Nephron progenitor cell (in vitro differentiated cells): ENCODE data around the gene SYTL2.
"Not testable (repeated sequence)": the region's sequence is repeated elsewhere in the genome, so short reads cannot be mapped to it uniquely, and the experiment has no call there.

ENCODE experiments used
- DNase-seq: peaks from one replicate; pipeline ENCODE4 v3.0.0; 2021
- H3K27ac Mint-ChIP-seq: 2 replicates; pipeline ENCODE4 v1.8.0; 2021; ENCODE audit warnings: mild to moderate bottlenecking, moderate library complexity, mixed read lengths
- H3K27me3 Mint-ChIP-seq: 2 replicates; pipeline ENCODE4 v1.8.0; 2021; ENCODE audit warnings: mild to moderate bottlenecking, low read depth, mixed read lengths; ENCODE audit not compliant: poor library complexity
- H3K36me3 Mint-ChIP-seq: 2 replicates; pipeline ENCODE4 v1.8.0; 2021; ENCODE audit warnings: low read depth, mixed read lengths
- H3K4me1 Mint-ChIP-seq: 2 replicates; pipeline ENCODE4 v1.8.0; 2021; ENCODE audit warnings: mixed read lengths
- H3K4me3 Mint-ChIP-seq: 2 replicates; pipeline ENCODE4 v1.8.0; 2021; ENCODE audit warnings: mild to moderate bottlenecking, moderate library complexity, mixed read lengths
- H3K9me3 Mint-ChIP-seq: 2 replicates; pipeline ENCODE4 v1.8.0; 2021; ENCODE audit warnings: mild to moderate bottlenecking, moderate library complexity, mixed read lengths
- CTCF ChIP-seq: fragments of 200-600 bp; sonication (generic); IDR thresholded peaks from 2 replicates; pipeline ENCODE4 v1.5.0; 2021; ENCODE audit warnings: antibody characterized with exemption

The SYTL2 gene

DNA sequence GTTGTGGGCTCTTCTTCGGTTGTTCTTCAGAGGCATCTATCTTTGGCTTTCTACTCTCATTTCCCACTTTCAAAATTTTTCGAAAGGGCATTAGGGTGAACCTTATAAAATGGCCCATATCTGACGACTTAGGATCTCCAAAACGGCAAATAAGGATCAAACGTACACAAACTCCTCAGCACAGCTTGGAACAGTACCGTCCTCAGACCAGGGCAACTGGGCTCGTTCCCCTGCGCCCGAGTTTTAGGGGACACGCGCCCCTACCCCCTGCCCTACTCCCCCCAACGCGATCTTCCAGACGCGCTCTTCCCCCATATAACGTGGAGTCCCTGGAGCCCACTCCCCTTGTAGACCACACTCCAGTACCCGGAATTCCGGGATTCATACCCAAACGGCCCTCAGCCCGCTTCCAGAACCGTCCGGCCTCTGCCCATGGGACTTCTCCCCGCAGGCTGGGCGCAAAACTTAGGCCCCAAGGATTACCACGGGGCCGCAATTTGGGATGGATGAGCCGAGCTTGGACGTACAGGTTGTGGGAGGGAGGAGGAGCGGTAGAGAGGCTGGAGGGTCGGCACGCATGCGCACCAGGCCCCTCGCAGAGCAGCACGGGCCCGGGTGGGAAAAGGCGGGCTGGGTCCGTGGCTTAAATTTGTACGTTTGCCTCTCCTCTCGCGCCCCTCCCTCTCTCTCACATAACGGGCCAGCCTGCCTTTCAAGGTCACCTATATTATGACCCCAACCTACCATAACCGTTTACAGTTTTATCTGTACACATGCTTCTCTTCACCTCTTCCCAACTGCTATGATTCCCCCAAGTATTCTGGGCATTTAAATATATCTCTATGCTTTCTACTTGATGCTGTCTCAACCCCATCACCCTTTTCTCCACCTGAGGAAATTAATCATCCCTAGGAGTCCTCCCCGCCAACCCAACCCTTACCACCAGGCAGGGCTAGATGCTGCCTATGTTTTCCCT is 128.3 kb downstream of the SYTL2 start:
- H3K4me1 Mint-ChIP-seq, result peaks cover 13% of the 10 kb centered on the region
- no peak for DNase-seq
- H3K4me3 Mint-ChIP-seq, result no peak overlapping the region
- no peaks in the 10 kb centered on the region for H3K36me3 Mint-ChIP-seq
- no peak overlapping the region for H3K27ac Mint-ChIP-seq
- no peaks in the 10 kb centered on the region for H3K9me3 Mint-ChIP-seq
- no peak for TF ChIP-seq CTCF
- peaks cover 11% of the 10 kb centered on the region for H3K27me3 Mint-ChIP-seq

DNA sequence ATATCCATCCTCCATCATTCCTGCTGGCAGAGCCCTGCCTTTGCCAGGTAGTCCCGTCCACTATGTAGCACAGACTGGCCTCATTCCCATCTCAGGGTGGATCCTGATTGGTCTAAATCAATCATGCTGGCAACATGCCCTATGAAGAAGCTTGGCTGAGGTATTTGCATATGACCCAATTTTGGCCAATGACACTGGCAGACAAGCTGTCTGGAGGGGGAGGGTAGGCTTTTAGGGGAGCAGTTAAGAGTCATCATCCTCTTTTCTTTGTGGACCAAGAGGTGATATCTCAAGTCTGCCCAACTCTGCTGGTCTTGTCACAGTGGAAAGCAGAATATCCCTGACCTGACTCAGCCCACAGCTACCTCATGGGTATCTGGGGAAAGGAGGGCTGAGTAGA is 130.0 kb downstream of the SYTL2 start:
- no peak for DNase-seq
- Mint-ChIP-seq H3K9me3 (no peaks in the 10 kb centered on the region), H3K27ac (no peak overlapping the region), H3K27me3 (peaks cover 10% of the 10 kb centered on the region), H3K4me1 (peaks cover 11% of the 10 kb centered on the region), H3K4me3 (no peak overlapping the region), H3K36me3 (no peaks in the 10 kb centered on the region)
- no peak for TF ChIP-seq CTCF

- no peak for TF ChIP-seq CTCF
- no peaks in the 10 kb centered on the region for H3K36me3 Mint-ChIP-seq
- DNase-seq, result no peak
- H3K4me3 Mint-ChIP-seq, result no peak overlapping the region
- H3K4me1 Mint-ChIP-seq, result no peaks in the 10 kb centered on the region
- peaks cover 7% of the 10 kb centered on the region for H3K27me3 Mint-ChIP-seq
- H3K27ac Mint-ChIP-seq, result no peak overlapping the region
- peaks cover 6% of the 10 kb centered on the region for H3K9me3 Mint-ChIP-seq
Observed at GRCh38 chr11:85679576-85679975, 131.4 kb downstream of the SYTL2 start.

DNA sequence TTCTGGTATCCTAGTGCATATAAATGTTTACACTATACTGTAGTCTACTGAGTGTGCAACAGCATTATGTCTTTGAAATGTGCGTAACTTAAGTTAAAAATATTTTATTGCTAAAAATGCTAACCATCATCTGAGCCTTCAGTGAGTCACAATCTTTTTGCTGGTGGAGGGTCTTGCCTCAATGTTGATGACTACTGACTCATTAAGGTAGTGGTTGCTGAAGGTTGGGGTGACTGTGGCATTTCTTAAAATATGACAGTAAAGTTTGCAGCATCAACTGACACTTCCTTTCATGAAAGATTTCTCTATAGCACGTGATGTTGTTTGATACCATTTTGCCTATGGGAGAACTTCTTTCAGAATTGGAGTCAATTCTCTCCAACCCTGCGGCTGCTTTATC is 137.5 kb downstream of the SYTL2 start:
- TF ChIP-seq CTCF, result no peak
- H3K27me3 Mint-ChIP-seq, result peaks cover 7% of the 10 kb centered on the region

DNA sequence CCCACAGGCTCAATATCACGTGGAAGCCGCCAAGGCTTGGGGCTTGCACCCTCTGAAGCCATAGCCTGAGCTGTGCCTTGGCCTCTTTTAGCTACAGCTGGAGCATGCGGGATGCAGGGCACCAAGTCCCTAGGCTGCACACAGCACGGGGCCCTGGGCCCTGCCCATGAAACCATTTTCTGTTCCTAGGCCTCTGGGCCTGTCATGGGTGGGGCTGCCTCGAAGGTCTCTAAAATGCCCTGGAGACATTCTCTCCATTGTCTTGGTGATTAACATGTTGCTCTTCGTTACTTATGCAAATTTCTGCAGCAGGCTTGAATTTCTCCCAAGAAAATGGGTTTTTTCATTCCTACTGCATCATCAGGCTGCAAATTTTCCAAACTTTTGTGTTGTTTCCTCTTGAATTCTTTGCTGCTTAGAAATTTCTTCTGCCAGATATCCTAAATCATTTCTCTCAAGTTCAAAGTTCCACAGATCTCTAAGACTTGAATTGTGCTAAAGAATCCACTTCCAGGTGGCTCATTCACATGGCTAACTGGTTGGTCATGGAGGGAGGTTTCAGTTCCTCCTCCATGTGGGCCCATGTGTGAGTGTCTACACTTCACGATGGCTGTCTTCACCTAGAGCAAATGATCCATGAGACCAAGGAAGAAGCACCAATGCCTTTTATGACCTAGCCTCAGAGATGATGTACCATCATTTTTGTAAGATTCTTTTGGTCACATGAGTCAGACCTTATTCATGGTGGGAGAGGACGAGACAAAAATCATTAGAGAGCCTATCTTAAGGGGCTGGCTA is 138.6 kb downstream of the SYTL2 start:
- no peak overlapping the region for H3K4me3 Mint-ChIP-seq
- no peaks in the 10 kb centered on the region for H3K4me1 Mint-ChIP-seq
- no peak for TF ChIP-seq CTCF
- peaks cover 30% of the 10 kb centered on the region for H3K9me3 Mint-ChIP-seq
- H3K27ac Mint-ChIP-seq, result no peak overlapping the region
- peaks cover 7% of the 10 kb centered on the region for H3K27me3 Mint-ChIP-seq
- H3K36me3 Mint-ChIP-seq, result no peaks in the 10 kb centered on the region
- DNase-seq, result no peak

More for the DNA sequence above, 137.5 kb downstream of the SYTL2 start:
- H3K9me3 Mint-ChIP-seq, result peaks cover 30% of the 10 kb centered on the region
- H3K36me3 Mint-ChIP-seq, result no peaks in the 10 kb centered on the region
- DNase-seq, result no peak
- no peak overlapping the region for H3K27ac Mint-ChIP-seq
- H3K4me1 Mint-ChIP-seq, result no peaks in the 10 kb centered on the region
- no peak overlapping the region for H3K4me3 Mint-ChIP-seq

DNA sequence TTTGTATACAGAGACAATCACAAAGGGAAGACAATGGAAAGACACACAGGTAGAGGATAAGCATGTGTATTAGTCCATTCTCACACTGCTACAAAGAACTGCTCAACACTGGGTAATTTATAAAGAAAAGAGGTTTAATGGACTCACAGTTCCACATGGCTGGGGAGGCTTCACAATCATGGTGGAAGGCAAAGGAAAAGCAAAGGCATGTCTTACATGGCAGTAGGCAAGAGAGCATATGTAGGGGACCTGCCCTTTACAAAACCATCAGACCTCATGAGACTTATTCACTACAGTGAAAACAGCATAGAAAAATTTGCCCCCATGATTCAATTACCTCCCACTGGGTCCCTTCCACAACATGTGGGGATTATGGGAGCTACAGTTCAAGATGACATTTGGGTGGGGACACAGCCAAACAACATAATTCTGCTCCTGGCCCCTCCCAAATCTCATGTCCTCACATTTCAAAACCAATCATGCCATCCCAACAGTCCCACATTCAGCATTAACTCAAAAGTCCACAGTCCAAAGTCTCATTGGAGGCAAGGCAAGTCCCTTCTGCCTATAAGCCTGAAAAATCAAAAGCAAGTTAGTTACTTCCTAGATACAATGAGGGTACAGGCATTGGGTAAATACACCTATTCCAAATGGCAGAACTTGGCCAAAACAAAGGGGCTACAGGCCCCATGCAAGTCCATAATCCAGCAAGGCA is 139.8 kb downstream of the SYTL2 start:
- H3K4me1 Mint-ChIP-seq, H3K27ac Mint-ChIP-seq, H3K36me3 Mint-ChIP-seq, H3K27me3 Mint-ChIP-seq, DNase-seq, H3K4me3 Mint-ChIP-seq: not testable (repeated sequence)
- H3K9me3 Mint-ChIP-seq, result peaks cover 30% of the 10 kb centered on the region
